H54 (cell line): Measurements from ENCODE around the gene PROSER1.
"Not testable (repeated sequence)": the region's sequence is repeated elsewhere in the genome, so short reads cannot be mapped to it uniquely, and the experiment has no call there.

ENCODE experiments used
- DNase-seq: peaks from one replicate; pipeline ENCODE4 v3.0.0; 2011; ENCODE audit warnings: low spot score, mixed read lengths; ENCODE audit not compliant: insufficient read length
- FAIRE-seq: peaks from 3 replicates; lab custom pipeline; 2011; peaks lifted over from hg19 to GRCh38; lab: Jason Lieb, UNC
- POLR2A ChIP-seq: IDR thresholded peaks from 2 replicates; pipeline ENCODE4 v1.6.1; 2011; ENCODE audit warnings: low read depth, mild to moderate bottlenecking, low read length

The PROSER1 gene

DNA sequence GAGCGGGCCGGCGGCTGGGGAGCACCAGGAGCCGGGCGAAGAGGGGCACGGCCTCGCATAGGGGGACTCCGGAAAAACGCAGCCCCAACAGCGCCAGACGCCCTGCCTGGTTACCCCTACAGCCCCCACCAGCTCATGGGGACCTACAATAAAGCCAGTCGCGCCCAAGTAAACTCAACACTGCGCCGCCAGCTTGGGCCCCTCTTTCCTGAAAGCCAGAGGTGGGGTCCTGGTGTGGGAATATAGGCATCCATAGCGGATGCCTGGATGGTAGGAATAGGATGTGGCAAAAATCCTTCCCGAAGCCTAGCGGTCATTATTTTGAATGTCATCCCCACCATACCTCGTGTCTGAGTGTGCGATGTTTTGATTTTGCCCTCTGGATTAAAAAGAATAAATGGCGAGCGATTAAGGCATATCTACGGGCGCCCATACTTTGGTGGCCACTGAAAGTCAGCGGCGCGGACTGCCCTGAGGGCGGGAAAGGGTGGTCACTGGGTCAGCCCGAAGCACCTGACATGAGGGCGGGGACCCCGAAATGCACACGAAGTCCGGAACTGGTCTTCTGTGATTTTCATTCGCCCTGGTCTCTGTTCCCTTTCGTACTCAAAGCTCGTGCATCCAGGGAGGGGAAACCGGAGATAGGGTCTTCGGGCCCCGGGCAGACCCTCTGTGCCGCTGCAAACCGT, at the start of gene PROSER1, which contains the start of gene NHLRC3:
Gene PROSER1 (minus strand): TSS at position 210 of the 689 bp plus-strand sequence. CDS start 847 bp downstream, outside the sequence.
Gene NHLRC3 (plus strand): TSS at position 577 of the 689 bp plus-strand sequence. CDS start 184 bp downstream, outside the sequence.
- DNase-seq = peak; percentile 50
- TF ChIP-seq POLR2A = peak; percentile 46
- peak; percentile 62 for FAIRE-seq

DNA sequence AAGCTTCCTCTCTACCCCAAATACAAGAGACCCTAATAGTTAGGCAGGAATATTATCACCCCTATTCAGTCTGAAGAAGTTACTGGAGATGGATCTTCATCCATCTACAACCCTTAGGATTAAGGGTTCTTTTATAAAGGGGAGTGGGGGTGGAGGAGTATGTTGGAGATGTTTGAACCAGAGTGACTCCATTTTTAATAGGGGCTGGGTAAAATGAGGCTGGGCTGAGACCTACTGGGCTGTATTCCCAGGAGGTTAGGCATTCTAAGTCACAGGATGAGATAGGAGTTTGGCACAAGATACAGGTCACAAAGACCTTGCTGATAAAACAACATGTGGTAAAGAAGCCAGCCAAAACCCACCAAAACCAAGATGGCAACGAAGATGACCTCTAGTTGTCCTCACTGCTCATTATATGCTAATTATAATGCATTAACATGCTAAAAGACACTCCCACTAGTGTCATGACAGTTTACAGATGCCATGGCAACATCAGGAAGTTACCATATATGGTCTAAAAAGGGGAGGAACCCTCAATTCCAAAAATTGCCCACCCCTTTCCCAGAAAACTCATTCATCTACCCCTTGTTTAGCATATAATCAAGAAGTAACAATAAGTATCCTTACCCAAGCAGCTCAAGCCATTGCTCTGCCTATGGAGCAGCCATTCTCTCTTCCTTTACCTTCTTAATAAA, 48.5 kb upstream of the PROSER1 start:
- DNase-seq, FAIRE-seq: not testable (repeated sequence)

DNA sequence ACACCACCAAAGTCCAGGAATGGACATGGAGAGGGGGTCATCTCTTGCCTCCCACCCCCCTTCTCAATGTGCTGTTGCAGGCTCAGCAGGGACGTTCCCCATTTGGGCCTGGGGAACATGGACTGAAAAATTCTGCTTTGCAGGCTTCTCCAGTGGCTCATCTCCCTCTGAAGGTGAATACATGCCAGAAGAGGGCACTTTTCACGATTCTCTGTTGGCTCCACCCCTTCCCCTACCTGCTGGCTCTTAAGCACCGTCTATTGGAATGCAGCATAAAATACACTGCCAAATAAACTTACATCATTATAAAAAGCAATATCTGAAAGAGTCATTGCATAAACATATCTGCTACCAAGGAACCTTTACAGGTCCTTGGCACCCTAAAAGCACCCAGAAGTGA, 36.1 kb upstream of the PROSER1 start:
- FAIRE-seq (no peak), DNase-seq (no peak)
- TF ChIP-seq POLR2A = no peak

DNA sequence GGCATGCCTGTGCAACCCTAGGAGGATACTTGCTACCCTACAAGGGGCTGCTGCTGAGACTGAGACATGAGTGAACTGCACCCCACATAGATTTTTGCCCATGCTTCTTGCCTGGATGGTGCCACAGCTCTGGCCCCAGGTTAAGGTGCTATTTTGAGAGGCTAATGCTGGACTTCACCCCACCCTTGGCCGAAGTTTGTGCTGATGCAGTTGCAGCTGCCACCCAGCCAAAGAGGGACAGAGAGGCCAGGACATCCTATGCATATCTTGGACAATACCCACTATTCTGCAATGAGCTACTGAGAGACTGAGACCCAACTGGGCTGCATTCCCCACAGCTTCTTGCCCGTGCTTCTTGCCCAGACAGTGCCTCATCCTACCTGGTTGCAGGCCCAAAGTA, 35.0 kb upstream of the PROSER1 start:
- FAIRE-seq (no peak), DNase-seq (no peak)
- TF ChIP-seq POLR2A = no peak

DNA sequence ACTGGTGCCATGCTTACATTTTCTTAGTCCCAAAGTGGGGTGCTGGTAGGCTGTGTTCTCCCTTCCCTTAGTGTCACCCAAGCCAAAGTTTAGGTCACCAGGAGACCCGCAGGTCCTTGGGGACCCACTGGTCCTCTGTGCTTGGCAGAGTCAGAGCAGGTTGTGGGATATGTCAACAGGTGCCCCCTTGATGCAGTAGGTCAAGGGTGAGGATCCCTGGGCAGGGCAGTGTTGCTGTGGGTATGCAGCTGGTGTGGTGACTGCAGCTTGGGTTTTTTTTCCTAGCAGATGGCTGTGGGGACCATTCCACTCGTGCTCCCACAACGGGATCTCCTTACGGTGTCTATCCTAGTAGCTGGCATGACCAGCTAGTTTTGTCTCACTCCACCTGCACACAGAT, 24.1 kb upstream of the PROSER1 start:
- no peak for DNase-seq
- TF ChIP-seq POLR2A = no peak
- no peak for FAIRE-seq

DNA sequence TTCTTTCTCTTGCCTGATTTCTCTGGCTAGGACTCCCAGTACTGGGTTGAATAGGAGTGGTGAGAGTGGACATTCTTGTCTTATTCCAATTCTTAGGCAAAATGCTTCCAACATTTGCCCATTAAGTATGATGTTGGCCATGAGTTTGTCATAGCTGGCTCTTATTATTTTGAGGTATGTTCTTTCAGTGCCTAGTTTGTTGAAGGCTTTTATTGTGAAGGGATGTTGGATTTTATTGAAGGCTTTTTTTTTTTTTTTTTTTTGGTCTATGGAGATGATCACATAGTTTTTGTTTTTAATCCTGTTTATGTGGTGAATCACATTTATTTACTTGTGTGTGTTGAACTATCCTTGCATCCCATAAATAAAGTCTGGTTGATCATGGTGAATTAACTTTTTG, 20.2 kb upstream of the PROSER1 start:
- TF ChIP-seq POLR2A = no peak
- DNase-seq = no peak
- no peak for FAIRE-seq

DNA sequence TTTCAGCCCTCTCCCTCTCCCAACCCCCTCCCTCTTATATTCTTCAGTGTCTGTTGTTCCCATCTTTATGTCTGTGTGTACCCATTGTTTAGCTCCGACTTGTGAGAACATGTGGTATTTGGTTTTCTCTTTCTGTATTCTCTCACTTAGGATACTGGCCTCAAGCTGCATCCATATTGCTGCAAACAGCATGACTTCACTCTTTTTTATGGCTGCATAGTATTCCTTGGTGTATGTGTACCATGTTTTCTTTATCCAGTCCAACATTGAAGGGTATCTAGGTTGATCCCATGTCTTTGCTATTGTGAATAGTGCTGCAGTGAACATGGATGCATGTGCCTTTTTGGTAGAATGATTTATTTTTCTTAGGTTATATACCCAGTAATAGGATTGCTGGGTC, 18.1 kb upstream of the PROSER1 start:
- FAIRE-seq (no peak), DNase-seq (no peak)
- TF ChIP-seq POLR2A = no peak

DNA sequence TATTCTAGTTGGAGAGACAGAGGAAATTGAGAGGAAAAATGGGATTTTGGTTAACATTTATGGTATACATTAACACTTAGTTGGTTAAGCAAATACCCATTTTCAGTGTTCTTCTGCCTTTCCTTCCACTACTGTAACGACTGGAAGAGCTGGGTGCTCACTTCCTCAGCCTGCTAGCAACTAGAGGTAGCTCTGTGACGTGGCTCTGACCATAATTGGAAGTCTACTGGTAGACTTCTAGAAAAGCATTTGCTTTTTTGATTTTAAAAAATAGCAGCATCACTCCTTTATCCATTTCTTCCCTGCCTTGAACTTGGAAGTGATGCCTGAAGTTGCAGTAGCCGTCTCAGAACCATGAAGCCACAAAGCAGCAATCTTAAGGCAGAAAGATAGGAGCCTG, 16.2 kb upstream of the PROSER1 start:
- DNase-seq (no peak), FAIRE-seq (no peak)
- TF ChIP-seq POLR2A = no peak

DNA sequence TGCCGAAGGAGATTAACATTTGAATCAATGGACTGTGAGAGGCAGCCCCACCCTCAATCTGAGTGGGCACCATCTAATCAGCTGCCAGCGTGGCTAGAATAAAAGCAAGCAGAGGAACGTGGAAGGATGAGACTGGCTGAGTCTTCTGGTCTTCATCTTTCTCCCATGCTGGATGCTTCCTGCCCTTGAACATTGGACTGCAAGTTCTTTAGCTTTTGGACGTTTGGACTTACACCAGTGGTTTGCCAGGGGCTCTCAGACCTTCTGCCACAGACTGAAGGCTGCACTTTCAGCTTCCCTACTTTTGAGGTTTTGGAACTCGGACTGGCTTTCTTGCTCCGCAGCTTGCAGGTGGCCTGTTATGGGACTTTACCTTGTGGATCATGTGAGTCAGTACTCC, 15.1 kb upstream of the PROSER1 start:
- FAIRE-seq = no peak
- TF ChIP-seq POLR2A = no peak
- DNase-seq = no peak

DNA sequence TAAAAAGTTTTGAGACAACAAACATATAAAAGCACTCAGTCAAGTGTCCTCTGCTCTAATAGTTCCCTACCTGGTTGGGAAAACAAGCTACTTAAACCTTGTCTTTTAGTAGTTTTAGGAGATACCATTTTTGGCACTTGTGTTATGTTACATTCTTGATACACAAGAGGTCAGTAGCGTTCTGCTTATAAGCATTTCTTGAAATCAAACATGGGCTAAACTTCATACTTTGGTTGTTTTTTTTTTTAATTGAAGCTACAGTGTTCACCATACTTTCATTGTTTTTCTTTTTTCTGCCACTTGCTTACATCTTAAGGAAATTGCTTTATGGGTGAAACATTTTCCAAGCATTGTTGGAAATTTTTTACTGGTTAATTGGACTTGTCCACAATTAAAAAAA, 13.3 kb upstream of the PROSER1 start:
- no peak for DNase-seq
- no peak for TF ChIP-seq POLR2A
- no peak for FAIRE-seq

DNA sequence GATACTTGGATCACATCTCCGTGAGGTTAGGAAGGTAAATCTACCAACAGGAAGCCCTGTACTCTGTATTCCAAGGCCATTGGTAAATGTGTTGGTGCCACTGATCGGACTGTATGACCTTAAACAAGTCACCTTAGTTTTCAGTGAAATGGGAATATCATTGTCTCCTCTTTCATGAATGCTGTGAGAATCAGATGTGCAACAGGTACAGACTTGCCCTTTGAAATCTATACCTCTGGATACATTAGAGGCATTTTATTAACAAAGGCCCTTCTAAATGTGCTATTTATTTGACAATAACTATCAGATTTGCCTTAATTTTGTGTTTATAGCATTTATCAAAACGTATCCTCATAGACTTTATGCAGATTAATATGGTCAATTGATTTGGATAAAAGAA, 11.4 kb upstream of the PROSER1 start:
- TF ChIP-seq POLR2A = no peak
- no peak for FAIRE-seq
- no peak for DNase-seq

DNA sequence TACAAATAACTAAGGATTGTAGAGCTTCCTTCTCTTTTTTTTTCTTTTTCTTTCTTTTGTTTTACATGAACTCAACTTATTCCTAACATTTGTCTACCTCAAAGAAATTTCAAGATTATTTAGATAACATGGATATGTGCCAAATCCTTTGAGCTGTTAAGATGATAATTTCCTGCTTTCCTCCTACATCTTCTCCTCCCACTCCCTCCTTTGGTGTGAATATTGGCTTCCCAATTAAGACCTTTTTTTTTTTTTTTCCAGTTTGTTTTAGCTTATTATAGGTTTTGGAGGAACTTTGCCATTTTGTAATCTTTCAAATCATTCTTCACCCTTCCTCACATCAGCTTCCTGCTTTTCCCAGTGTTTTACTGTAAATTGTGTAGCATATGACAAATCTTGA, 10.9 kb upstream of the PROSER1 start:
- DNase-seq (no peak), FAIRE-seq (no peak)
- TF ChIP-seq POLR2A = no peak

DNA sequence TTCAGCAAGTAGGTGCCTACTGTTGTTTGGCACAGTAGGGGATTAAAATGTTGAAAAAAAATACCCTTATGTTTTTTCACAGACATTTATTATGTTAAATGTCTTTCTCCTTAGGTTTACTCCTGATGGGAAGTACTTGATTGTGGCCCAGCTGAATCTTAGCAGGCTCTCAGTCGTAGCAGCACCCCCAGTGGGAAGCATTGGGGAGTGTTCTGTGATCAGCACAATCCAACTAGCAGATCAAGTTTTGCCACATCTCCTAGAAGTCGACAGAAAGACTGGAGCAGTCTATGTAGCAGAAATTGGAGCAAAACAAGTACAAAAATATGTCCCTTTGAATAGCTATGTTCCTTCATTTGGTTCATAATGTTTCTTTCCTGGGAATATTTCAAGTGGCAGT, 9.7 kb upstream of the PROSER1 start:
- TF ChIP-seq POLR2A = no peak

DNA sequence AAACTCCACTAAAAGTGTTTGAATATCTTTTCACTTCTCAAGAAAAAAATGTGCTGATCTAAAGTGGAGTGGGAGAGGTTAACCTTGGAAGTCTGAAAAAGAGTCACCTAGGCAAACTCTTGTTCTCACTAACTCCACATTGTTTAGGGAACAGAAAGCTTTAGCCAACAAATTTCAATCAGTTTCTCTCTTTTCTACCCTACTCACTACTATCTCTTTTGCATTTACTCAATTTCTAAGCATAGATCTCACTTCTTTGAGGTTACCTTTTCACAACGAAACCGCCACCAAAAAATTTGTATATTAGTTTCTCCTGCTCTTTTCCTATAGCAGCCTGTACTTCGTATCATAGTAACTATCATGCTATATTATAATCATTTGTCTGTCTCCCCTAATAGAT, 6.6 kb upstream of the PROSER1 start:
- FAIRE-seq = no peak
- no peak for TF ChIP-seq POLR2A
- DNase-seq = no peak

More for the DNA sequence above, 9.7 kb upstream of the PROSER1 start:
- no peak for DNase-seq
- no peak for FAIRE-seq

DNA sequence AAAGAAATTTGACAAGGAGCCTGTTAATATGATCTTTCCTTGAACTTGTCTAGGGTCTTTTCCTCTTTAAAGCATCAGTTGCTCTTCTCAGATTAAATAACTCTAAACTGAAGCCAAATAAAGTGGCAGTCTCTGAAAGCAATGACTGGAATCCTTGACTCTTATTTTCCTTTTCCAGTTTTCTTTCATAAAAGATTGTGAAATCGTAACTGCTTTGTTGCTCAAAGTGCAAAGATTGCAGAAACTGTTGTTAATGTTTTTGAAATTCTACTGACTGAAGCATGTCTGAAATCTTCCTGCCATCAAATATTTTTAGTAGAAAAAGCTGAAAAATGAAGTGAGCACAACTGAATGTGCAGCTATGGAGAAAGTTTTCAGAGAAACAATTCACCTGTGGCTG, 2.3 kb upstream of the PROSER1 start:
- FAIRE-seq (no peak), DNase-seq (no peak)
- no peak for TF ChIP-seq POLR2A

DNA sequence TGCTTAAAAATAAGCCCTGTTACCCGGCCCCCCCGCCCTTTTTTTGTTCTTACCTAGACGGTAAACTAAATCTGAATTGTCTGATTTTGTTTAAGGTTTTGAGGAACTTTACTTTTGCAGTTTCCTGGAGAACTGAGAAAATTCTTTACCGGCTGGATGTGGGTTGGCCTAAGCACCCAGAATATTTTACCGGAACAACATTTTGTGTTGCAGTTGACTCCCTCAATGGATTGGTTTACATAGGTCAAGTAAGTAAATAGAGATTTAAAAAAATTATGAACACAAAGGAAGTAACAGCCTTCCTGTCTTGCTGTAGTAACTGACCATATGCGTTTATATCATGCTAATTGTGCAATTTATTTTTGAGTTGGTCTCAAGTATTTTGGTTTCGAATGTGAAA, 1.2 kb upstream of the PROSER1 start:
- FAIRE-seq (no peak), DNase-seq (no peak)
- TF ChIP-seq POLR2A = no peak
